ENCODE measurements around the gene AGA. TPM values are rescaled to one million over a fixed set of nuclear protein-coding genes. Genes with fewer than 3 reads are reported as not detected.

Gene AGA
- total RNA-seq: 10 to 100 TPM; 38.3 to 41.7 TPM

DNA sequence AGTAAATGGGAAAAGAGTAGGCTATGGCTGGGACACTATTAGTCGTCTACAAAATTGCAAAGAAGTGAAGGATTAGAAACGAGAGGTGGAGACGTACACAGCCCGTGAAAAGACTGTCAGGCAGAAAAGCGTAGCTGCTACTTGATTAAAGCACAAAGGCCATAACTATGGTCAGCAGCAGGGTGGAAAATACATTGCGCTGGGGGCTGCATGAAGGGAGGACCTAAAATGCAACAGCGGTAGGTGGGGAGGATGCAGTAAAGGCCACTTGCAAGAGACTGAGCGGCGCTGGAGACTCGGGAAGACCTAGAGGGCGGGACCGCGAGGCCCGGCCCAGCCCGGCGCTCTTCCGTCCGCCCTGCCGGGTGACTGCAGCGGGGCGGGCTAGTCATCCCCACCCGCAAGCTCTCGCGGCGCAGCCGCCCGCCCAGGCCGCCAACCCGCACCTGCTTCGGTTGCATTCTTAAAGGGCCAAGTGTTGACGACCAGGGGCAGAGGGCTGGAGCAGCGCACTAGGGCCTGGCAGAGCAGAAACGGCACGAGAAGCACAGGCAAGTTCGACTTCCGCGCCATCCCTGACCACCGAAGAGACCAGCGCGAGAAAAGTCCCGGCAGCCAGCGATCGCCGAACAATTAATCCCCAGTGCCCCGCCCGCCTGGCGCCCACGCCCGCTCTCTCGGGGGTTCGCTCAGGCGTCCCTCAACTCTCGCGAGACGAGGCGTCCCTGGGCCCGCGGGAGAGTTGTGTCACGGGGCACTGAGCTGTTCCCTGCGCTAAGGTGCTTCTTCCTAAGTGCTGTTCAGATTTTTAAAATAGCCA is at the start of gene AGA:
TSS of gene AGA (minus strand) at position 635 of the 820 bp plus-strand sequence. CDS start at position 573, 62 bp downstream.
- Mint-ChIP-seq H3K27ac (peak within 1 kb of the TSS; percentile 96), H3K36me3 (ENCODE audit: insufficient read depth in 2 of 2) (peaks cover 7 to 16% of the 10 kb centered on the region in 2 donors), H3K4me1 (ENCODE audit: low read depth) (peaks cover 34% of the 10 kb centered on the region), H3K9me3 (no peaks in the 10 kb centered on the region), H3K4me3 (peak within 1 kb of the TSS; percentile 87 to 97), H3K27me3 (ENCODE audit: low read depth) (no peaks in the 10 kb centered on the region)
- peak; percentile 97 for DNase-seq
- ATAC-seq (replicated peaks in 1 of 2): peak; percentile 93 to 94

DNA sequence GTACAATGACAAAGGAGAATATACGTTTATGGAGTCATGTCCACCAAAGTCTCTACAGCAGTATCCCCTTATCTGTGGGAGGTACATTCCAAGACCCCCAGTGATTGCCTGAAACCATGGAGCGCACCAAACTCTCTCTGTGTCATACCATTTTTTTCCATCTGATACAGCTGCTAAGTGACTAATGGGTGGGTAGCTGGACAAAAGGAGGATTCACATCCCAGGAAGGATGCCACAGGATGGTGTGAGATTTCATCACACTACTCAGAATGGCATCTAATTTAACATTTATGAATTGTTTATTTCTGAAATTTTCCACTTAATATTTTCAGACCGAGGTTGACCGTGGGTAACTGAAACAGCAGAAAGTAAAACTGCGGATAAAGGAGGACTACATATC is 49.8 kb upstream of the AGA start:
- Mint-ChIP-seq H3K36me3 (ENCODE audit: insufficient read depth in 2 of 2) (no peaks in the 10 kb centered on the region), H3K9me3 (no peaks in the 10 kb centered on the region), H3K27me3 (ENCODE audit: low read depth) (no peaks in the 10 kb centered on the region), H3K4me1 (ENCODE audit: low read depth) (peaks cover 6% of the 10 kb centered on the region), H3K27ac (no peak overlapping the region), H3K4me3 (no peak overlapping the region)
- no peak for ATAC-seq (replicated peaks in 1 of 2)
- no peak for DNase-seq

DNA sequence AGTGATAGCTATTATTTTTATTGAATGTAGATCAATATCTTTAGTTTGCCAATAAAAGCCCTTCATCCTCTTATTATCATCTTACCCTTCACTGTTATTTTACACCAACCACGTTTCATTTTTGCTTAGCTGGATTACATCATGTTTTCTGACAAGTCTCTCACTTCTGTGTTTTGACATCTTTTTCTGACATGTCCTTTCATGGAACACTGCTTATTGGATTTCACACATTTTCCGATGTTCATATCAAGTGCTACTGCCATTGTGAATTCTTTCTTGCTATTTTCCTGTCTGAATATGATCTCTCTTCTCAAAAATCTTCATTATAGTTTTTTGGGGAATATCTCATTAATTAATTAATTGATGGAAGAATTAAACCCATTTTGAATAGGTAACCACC is 48.5 kb upstream of the AGA start:
- Mint-ChIP-seq H3K9me3 (no peaks in the 10 kb centered on the region), H3K36me3 (ENCODE audit: insufficient read depth in 2 of 2) (no peaks in the 10 kb centered on the region), H3K4me3 (no peak overlapping the region), H3K27ac (no peak overlapping the region), H3K27me3 (ENCODE audit: low read depth) (no peaks in the 10 kb centered on the region), H3K4me1 (ENCODE audit: low read depth) (peaks cover 6% of the 10 kb centered on the region)
- DNase-seq (no peak), ATAC-seq (replicated peaks in 1 of 2) (no peak)

DNA sequence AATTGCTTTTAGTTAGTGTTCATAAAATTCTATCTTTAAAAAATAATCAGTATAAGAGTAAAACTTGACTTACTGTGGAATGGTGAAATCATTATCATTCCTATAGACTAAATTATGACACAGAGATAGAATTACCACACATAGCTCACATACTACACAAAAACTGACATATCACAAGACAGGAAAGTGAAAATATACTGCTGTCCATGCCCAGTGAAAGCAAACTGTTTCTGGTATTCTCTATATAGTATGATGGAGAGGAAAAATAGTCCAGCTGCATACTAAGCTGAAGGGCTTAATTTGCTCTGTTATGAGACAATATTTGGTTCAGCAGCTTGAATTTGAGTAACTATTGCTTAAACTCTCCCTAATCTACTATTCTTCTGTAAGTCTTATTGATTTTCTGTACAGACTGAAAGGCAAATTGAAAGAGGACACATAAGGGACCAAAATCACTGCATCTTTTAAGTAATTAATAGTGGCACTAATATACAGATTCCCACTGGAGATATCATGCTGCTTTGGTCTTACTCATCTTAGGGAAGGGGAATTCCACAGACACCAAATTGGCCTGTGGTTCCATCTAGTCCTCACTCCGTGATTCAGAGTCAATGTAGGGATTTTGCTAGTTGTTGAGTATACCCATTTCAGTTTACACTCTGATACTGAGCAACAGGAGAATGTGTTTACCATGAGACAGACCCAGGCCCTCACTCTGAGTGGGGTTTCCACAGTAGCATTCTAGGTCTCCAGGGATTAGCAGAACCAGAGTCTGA is 47.4 kb upstream of the AGA start:
- no peaks in the 10 kb centered on the region for H3K27me3 Mint-ChIP-seq (ENCODE audit: low read depth)
- H3K4me1 Mint-ChIP-seq (ENCODE audit: low read depth): peaks cover 6% of the 10 kb centered on the region
- no peak for DNase-seq
- no peaks in the 10 kb centered on the region for H3K9me3 Mint-ChIP-seq
- no peak overlapping the region for H3K4me3 Mint-ChIP-seq
- no peaks in the 10 kb centered on the region for H3K36me3 Mint-ChIP-seq (ENCODE audit: insufficient read depth in 2 of 2)
- no peak overlapping the region for H3K27ac Mint-ChIP-seq
- ATAC-seq (replicated peaks in 1 of 2): no peak

DNA sequence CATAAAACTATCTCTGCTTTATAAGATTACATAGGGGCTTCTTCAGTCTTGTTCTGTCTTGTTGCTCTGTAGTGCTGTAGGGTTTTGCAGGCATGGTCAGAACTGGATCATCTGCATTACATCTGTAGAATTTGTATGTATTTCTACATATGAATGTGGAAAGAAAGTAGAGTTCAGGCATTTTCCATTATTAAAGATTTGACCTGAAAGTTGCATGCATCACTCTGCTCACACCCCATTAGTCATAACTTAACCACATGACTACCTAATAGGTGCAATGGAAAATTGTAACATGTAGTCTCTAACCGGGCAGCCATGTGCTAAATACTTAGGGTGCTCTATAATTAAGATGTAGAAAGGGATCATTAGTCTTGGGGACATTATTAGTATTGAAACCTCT is 45.7 kb upstream of the AGA start:
- ATAC-seq (replicated peaks in 1 of 2): no peak
- Mint-ChIP-seq H3K4me1 (ENCODE audit: low read depth) (peaks cover 14% of the 10 kb centered on the region), H3K27ac (no peak overlapping the region)

DNA sequence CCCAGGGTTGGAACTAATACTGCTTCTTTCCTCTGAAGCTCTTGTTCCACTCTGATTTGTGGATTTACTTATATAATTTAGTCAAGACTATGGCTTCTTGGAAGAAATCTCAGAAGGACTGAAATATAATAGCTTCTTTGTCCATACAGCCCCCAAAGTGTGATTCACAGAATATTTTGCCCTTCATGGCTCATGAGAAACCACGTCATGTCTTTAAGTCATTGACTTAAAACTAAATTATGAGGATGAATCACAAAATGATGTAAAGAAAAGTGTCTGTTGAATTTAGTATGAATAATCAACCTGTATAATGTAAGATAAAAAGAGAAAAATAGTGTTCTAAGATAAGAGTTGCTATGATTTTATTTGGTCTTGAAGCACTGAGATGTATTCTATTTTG is 43.3 kb upstream of the AGA start:
- Mint-ChIP-seq H3K4me1 (ENCODE audit: low read depth) (peaks cover 19% of the 10 kb centered on the region), H3K27ac (no peak overlapping the region), H3K27me3 (ENCODE audit: low read depth) (no peaks in the 10 kb centered on the region), H3K9me3 (no peaks in the 10 kb centered on the region), H3K36me3 (ENCODE audit: insufficient read depth in 2 of 2) (no peaks in the 10 kb centered on the region), H3K4me3 (no peak overlapping the region)
- DNase-seq (no peak), ATAC-seq (replicated peaks in 1 of 2) (no peak)

More for the DNA sequence above, 45.7 kb upstream of the AGA start:
- no peak for DNase-seq
- no peaks in the 10 kb centered on the region for H3K9me3 Mint-ChIP-seq
- H3K4me3 Mint-ChIP-seq: no peak overlapping the region
- no peaks in the 10 kb centered on the region for H3K27me3 Mint-ChIP-seq (ENCODE audit: low read depth)
- H3K36me3 Mint-ChIP-seq (ENCODE audit: insufficient read depth in 2 of 2): no peaks in the 10 kb centered on the region

DNA sequence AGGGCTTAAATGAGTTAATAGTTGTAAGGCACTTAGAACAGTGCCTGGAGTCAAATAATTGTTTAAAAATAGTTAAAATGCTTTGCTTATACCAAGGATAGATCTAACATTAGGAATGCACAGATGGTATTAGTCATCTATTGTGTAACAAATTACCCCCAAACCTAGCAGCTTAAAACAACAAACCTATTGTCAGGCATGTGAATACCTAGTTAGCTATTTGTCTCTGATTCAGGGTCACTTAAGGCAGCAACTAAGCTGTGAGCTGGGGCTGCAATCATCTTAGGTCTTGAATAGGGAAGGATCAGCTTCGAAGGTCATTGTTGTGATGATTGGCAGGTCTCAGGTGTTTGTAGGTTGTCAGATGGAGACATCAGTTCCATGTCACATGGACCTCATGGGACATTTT is 42.4 kb upstream of the AGA start:
- Mint-ChIP-seq H3K4me3 (no peak overlapping the region), H3K27ac (no peak overlapping the region), H3K36me3 (ENCODE audit: insufficient read depth in 2 of 2) (no peaks in the 10 kb centered on the region), H3K9me3 (no peaks in the 10 kb centered on the region), H3K27me3 (ENCODE audit: low read depth) (no peaks in the 10 kb centered on the region), H3K4me1 (ENCODE audit: low read depth) (peaks cover 19% of the 10 kb centered on the region)
- ATAC-seq (replicated peaks in 1 of 2) (no peak), DNase-seq (no peak)

DNA sequence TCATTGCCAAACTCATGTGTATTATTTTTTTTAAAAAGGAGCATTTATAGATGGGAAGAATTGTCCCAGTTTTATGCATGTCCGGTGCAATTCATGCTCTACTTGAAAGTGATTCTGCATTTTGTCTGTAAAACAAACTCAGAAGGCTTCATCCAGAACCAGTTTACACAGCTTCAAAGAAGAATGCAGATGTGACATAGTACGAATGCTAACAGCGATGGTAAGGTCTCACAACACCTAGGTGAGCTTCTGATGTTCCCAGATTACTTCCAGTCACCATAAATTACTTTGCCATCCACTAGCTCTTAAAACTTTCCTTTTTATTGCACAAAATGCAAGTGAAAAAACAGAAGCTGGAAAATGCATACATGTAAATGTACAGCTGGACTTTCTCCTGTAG is 41.5 kb upstream of the AGA start:
- ATAC-seq (replicated peaks in 1 of 2): no peak
- Mint-ChIP-seq H3K4me3 (no peak overlapping the region), H3K27ac (no peak overlapping the region), H3K4me1 (ENCODE audit: low read depth) (peaks cover 19% of the 10 kb centered on the region), H3K36me3 (ENCODE audit: insufficient read depth in 2 of 2) (no peaks in the 10 kb centered on the region), H3K27me3 (ENCODE audit: low read depth) (no peaks in the 10 kb centered on the region), H3K9me3 (no peaks in the 10 kb centered on the region)
- no peak for DNase-seq

DNA sequence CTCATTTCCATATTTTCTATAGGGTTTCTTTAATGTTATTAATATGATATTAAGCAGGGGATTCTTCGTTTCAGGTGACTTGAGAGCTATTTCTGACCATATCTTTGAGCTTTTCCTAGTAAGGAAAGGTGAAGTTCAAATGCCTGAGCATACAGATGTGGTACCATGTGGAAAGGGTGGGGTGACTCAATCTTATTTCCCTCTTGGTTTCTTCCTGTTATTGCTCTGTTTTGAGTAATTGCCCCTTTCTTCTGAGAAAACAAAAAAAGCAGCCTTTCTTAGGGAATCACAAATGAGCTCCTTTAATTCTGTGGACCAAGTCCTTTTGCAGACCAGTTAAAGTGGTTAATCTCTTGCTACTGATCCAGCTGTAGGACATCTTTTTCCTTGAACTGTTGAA is 41.0 kb upstream of the AGA start:
- Mint-ChIP-seq H3K9me3 (no peaks in the 10 kb centered on the region), H3K4me3 (no peak overlapping the region), H3K27me3 (ENCODE audit: low read depth) (no peaks in the 10 kb centered on the region), H3K36me3 (ENCODE audit: insufficient read depth in 2 of 2) (no peaks in the 10 kb centered on the region), H3K27ac (no peak overlapping the region), H3K4me1 (ENCODE audit: low read depth) (peaks cover 19% of the 10 kb centered on the region)
- no peak for ATAC-seq (replicated peaks in 1 of 2)
- DNase-seq: no peak

DNA sequence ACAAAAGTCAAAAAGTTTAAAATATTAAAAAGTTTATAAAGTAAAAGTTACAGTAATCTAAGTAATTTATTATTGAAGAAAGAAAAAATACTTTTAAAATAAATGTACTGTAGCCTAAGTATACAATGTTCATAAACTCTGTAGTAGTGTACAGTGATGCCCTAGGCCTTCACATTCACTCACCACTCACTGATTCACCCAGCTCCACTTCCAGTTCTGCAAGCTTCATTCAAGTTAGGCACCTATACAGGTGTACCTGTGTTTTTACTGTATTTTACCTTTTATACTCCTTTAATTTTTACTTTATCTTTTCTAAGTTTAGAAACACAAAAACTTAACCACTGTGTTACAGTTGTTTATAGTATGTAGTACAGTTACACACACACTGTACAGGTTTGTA is 40.1 kb upstream of the AGA start:
- Mint-ChIP-seq H3K36me3 (ENCODE audit: insufficient read depth in 2 of 2) (no peaks in the 10 kb centered on the region), H3K27me3 (ENCODE audit: low read depth) (no peaks in the 10 kb centered on the region), H3K9me3 (no peaks in the 10 kb centered on the region), H3K4me3 (no peak overlapping the region), H3K27ac (no peak overlapping the region), H3K4me1 (ENCODE audit: low read depth) (peaks cover 19% of the 10 kb centered on the region)
- DNase-seq (no peak), ATAC-seq (replicated peaks in 1 of 2) (no peak)

DNA sequence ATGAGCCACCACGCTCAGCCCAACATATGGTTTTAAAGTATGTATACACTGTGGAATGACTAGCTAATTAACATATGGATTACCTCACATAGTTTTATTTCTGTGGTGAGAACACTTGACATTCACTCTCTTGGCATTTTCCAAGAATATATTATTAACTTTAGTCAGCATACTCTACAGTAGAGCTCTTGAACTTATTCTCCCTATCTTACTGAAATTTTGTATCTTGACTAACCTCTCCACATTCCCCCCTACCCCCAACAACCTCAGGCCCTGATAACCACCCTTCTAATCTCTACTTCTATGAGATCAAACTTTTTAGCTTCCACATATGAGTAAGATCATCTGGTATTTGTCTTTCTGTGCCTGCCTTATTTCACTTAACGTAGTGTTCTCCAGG is 38.6 kb upstream of the AGA start:
- Mint-ChIP-seq H3K4me1 (ENCODE audit: low read depth) (peaks cover 19% of the 10 kb centered on the region), H3K4me3 (no peak overlapping the region), H3K27me3 (ENCODE audit: low read depth) (no peaks in the 10 kb centered on the region), H3K27ac (no peak overlapping the region), H3K36me3 (ENCODE audit: insufficient read depth in 2 of 2) (no peaks in the 10 kb centered on the region), H3K9me3 (no peaks in the 10 kb centered on the region)
- DNase-seq (no peak), ATAC-seq (replicated peaks in 1 of 2) (no peak)

DNA sequence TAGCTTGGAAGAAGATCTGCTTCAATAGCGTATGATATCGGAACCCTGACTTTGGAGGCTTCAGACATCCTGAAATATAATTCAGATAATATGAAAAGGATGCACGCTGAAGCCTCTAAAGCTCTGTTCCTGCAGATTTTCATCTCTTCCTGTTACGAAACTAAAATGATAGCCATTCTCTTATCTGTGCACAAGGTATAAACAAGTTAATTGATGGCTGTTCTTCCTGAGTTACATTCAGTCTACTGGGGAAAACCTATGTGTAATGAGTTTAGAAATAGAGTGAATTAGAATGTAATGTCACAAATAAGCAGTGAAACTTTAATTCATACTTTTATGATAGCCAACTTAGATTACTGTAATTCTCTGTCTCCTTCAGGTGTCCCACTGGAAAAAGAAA is 36.8 kb upstream of the AGA start:
- Mint-ChIP-seq H3K9me3 (no peaks in the 10 kb centered on the region), H3K36me3 (ENCODE audit: insufficient read depth in 2 of 2) (no peaks in the 10 kb centered on the region), H3K4me1 (ENCODE audit: low read depth) (peaks cover 20% of the 10 kb centered on the region), H3K27ac (no peak overlapping the region), H3K4me3 (no peak overlapping the region), H3K27me3 (ENCODE audit: low read depth) (no peaks in the 10 kb centered on the region)
- no peak for ATAC-seq (replicated peaks in 1 of 2)
- DNase-seq: no peak

DNA sequence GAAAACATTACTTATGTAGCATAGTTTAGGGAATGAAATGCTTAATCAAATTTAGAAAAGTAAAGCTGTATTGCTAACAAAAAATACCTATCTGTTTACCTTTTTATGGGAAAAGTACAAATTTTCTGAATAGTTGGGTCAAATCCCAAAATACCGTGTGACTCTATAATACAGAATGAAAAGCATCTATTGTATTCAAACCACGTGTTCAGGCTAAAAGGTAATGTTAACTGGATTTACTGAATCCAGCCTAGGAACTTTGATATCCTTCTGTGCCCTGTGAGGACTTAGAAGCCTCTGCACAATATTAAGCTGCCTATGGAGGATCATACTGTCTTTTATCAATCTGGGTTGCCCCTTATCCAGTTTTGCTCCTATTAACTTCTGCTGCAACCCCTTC is 36.3 kb upstream of the AGA start:
- H3K4me3 Mint-ChIP-seq: no peak overlapping the region
- ATAC-seq (replicated peaks in 1 of 2) (no peak), DNase-seq (no peak)
- H3K27me3 Mint-ChIP-seq (ENCODE audit: low read depth): no peaks in the 10 kb centered on the region
- no peaks in the 10 kb centered on the region for H3K9me3 Mint-ChIP-seq
- H3K36me3 Mint-ChIP-seq (ENCODE audit: insufficient read depth in 2 of 2): no peaks in the 10 kb centered on the region
- H3K4me1 Mint-ChIP-seq (ENCODE audit: low read depth): peaks cover 15% of the 10 kb centered on the region
- H3K27ac Mint-ChIP-seq: no peak overlapping the region

All from activated T-cell treated with anti-CD3 and anti-CD28 coated beads, Interleukin-2, amount 50 U/mL, for 72 hours (primary cell).